GM21381 (cell line): Measurements from ENCODE around the gene GPC2.

Experiments
- ATAC-seq: cut with Tn5 transposase; IDR thresholded peaks from one replicate; pipeline ENCODE4 v1.9.1; 2021; ENCODE audit warnings: mild to moderate bottlenecking, moderate library complexity; ENCODE audit not compliant: unreplicated experiment

GPC2 gene

GRCh38 chr7:100171087-100171681 is 6.0 kb downstream of the GPC2 start:
- ATAC-seq, result no peak

DNA sequence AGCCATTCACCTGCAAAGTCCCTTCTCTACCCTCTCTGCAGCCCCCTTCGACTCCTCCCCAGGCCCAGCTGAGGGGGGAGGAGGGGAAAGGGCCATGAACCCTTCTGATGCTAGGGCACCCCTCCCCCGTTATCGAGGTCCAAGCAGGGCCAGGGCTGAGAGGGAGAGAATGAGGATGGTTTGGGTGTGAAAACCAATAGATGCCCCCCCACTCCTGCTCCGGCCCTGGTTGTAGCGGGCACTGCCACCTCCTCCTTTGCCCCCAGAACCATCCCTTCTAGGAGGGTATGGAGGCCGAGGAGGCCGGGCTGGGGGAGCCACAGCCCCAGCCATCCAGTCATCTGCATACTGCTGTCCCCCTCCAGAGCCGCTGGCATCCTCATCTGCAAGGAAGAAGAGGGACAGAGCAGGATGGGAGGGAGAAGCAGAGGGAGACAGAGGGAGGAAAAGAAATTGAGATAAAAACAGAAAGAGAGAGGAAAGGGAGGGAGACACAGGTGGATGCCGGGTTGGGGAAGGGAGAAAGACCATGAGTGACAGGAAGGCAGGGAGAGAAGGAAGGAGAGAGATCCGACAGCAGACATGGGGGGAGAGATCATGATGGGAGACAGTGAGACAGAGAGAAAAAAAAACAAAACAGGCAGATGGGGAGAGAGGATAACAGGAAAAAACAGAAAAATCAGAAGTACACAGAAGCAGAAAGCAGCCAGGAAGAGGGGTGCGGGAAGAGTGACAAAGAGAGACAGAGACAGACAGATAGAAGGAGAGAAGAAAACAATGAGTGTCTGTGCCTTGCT is 6.9 kb downstream of the GPC2 start:
- ATAC-seq, result no peak

- ATAC-seq, result no peak
Measured at GRCh38 chr7:100169147-100169850, 7.9 kb downstream of the GPC2 start.

GRCh38 chr7:100167912-100168323 is 9.3 kb downstream of the GPC2 start:
- no peak for ATAC-seq

DNA sequence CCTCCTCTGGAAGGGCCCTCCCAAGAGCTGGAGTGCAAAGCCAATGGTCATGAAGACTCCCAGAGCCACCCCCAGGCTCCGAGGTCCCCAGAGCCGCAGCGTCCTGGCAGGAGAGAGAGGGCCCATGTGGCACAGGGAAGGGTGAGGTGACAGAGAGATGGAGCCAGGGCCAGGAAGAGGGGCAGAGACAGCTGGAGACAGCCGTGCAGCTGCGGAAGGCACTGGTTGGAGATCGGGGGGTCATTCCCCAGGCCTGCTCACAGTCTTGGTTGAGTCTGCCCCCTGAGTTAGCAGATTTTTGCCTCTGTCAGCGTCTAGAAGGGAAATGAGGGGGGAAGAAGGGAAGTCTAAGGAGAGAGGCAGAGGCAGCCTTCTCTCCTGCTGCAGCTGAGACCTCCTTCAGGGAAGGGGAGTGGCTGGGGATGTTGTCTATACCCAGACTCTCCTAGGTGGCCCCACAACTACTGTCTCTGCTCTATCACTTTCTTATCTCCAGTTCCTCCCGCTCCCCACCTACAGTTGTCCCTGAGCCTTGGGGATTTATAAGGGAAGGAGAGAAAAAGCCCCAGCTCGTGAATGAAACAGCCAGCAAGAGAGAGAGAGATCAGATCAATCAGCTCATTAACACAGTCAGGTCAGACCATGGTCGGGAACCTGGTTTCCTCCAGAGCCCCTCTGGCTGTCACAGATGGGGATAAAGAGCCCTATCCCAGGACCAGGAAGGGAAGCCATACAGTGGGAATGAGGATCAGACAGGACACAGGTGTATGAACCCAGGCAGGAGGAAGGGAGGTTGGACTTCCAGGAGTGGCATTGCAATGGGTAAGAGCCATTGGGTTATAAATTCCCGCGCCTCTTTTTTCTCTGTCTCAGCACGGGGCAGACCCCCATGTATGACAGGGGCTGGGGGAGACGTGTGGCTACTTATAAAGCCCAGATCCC is 9.9 kb downstream of the GPC2 start:
- ATAC-seq, result no peak

GRCh38 chr7:100166317-100166940 is 10.8 kb downstream of the GPC2 start:
- no peak for ATAC-seq

DNA sequence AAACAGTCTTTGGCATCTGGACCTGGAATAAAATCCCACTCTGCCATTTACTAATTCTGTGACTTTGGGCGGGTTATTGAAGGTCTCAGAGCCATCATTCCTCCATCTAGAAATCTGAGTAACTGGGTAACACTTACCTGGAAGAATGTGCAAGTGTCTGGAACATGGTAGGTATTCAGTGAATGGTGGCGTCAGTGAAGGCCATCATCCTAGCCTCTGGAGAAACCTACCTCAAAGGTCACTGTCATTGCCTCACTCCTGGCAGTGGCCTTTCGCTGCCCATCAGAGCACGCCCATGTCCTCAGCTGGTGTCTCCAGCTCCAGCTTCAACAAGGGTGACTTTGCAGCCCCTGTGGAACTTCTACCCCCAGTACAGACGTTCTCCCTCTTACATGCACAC is 13.3 kb downstream of the GPC2 start:
- ATAC-seq, result no peak

DNA sequence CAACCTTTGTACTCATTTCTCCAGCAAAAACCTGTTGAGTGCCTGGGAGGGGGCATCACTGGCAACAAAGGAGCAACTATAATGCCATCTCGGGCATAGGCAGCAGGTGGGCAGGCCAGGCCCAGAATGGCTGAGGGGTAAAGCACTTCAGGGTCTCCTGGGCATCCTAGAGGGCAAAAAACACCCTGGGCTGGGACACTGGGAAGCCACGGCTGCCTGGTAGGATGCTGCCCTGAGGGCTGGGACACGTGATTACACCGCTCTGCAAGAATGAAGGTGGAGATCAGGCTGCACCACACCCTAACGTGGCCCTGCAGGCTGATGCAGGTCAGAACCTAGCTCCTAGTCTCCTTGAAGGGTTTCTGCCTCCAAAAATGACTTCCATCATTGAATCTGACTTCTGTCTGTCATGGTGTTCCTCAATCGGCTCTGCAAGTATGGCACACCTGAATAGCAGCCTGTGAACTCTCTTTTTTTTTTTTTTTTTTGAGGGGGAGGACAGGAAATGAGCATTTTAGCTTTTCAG is 14.1 kb downstream of the GPC2 start:
- no peak for ATAC-seq

DNA sequence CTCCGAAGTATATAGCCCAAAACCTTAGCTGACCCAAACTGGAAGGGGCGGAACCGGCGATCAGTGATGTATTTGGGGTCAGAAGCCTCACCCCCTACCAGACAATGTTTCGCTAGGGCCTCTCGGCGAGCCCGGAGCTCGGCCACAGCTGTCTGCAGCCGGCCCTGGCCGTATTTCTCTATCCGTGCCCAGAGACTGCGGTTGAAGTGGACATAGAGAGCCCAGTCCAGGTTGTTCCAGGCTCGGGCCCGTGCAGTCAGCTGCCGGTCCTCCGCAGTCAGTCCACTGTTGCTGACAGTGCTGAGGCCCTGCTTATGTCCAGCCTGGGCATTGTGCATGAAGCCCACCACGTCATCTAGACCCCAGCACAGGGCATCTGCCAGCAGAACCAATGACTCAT is 17.1 kb downstream of the GPC2 start:
- ATAC-seq, result no peak

GRCh38 chr7:100159099-100159623 is 18.0 kb downstream of the GPC2 start:
- no peak for ATAC-seq

DNA sequence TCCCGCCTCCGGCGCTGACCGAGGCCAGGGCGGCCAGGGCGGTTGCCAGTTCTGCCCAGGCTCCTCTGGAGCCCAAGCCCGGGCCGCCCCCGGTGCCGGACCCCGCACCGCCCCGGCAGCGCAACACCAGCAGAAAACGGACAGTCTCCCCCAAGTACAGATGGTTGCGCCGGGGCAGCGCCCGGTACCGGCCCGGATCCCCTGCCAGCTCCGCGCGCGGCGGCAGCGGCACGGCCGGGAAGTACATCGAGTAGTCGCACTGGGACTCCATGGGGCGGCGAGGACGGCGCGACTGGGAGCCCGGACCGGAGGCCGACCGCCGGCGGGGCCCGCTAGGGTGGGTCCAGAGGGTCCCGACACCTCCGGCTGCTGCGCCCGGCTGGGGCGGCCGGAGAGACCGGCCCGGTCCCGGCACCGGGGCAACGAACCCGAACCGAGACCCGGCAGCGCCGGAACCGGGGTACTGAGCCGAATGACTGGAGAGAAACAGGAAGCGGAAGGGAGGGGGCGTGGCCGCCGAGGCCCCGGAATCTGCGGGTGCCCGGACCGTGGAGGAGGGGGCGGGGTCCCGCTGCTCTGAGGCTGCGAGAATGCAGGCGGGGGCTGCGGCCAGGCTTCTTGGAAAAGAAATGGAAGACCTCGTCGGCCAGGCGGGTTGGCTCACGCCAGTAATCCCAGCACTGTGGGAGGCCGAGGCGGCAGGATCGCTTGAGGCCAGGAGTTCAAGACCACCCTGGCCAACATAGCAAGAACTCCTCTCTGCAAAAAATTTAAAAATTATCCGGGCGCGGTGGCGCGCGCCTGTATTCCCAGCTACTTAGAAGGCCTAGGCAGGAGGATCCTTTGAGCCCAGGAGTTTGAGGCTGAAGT is 18.7 kb downstream of the GPC2 start, which contains the start of gene TRAPPC14:
Gene TRAPPC14, minus strand, starts transcription at position 495 of the 870 bp plus-strand sequence. Its CDS starts 224 bp downstream, at position 271.
- peak; percentile 80 for ATAC-seq

GRCh38 chr7:100157334-100158228 is 19.6 kb downstream of the GPC2 start:
- ATAC-seq, result no peak

DNA sequence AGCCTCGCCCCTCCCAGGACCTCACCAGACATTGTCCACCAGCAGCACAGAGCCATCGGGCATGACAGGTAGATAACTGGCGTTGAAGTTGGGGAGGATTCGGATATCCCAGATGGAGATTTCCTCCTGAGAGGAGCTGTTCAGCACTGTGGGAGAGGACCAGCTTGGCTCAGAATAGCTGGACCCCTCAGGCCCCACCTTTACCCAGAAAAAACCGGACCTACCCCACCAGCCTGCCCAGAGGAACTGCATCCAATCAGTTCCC is 20.2 kb downstream of the GPC2 start:
- no peak for ATAC-seq

- ATAC-seq, result no peak
Measured at GRCh38 chr7:100156331-100157068, 20.7 kb downstream of the GPC2 start.

DNA sequence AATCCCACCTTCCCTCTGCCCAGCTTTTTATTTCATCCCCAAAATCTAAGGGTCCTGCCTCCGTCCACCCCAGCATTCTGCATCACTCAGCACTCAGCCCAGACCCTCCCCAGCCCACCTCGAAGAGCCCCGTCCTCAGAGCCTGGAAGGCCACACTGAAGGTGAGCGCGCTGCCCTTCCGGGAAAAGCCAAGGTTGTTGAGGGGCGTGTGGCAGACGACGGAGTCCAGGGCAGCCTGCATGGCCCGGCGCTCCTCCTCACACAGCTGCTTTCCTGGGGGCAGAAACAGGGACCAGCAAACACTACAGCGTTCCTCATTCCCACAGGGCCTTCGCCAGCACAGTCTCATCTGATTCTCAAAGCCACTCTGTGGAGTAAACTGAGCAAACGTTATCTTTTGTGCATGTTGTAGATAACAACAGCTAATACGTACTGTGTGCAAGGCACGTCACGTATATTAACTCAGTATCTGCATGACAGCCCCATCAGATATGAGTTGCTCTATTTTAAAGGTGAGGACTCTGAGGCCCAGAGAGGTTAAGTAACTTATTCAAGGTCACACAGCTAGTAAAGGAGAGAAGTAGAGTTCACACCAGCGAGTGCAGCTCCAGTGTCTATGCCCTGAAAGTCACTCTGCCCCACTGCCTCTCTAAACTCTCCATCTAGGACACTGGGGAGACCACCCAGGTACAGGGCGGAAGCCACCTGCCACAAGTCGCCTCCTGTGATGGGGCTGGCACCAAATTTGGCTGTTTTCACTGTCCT is 21.4 kb downstream of the GPC2 start:
- ATAC-seq, result no peak

GRCh38 chr7:100154651-100155491 is 22.3 kb downstream of the GPC2 start:
- no peak for ATAC-seq
